GM19452 (cell line): ENCODE data around the gene MEGF6.
"Not testable (repeated sequence)": the region's sequence is repeated elsewhere in the genome, so short reads cannot be mapped to it uniquely, and the experiment has no call there.

Experiments used
- ATAC-seq: cut with Tn5 transposase; IDR thresholded peaks from one replicate; pipeline ENCODE4 v1.9.1; 2021; ENCODE audit not compliant: unreplicated experiment

Gene MEGF6

DNA sequence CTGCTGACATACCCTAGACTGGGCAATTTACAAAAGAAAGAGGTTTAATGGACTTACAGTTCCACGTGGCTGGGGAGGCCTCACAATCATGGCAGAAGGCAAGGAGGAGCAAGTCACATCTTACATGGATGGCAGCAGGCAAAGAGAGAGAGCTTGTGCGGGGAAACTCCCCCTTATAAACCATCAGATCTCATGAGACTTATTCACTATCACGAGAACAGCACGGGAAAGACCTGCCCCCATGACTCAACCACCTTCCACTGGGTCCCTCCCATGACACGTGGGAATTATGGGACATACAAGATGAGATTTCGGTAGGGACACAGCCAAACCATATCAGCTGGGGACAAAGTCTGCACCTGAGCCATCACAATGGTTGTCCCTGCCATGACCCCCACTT, 35.8 kb downstream of the MEGF6 start:
- not testable (repeated sequence) for ATAC-seq

DNA sequence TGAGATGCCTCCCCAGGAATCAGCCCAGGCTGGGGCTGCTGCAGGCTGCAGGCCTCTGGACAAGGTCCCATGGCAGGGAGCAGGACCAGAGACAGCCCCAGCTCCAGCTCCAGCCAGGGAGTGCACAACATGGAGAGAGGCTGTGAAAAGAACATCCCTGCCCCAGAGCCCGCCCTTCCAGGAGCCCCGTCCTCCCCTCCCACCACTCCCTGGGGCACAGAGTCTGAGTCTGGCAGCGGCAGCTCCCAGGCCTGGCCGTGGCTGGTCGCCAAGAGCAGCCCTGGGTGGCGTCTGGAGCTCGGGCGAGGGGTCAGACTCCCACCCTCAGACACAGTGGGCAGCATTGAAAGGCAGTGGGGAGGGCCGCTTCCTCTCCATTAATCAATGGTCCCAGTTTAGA, 37.8 kb downstream of the MEGF6 start:
- ATAC-seq: no peak

DNA sequence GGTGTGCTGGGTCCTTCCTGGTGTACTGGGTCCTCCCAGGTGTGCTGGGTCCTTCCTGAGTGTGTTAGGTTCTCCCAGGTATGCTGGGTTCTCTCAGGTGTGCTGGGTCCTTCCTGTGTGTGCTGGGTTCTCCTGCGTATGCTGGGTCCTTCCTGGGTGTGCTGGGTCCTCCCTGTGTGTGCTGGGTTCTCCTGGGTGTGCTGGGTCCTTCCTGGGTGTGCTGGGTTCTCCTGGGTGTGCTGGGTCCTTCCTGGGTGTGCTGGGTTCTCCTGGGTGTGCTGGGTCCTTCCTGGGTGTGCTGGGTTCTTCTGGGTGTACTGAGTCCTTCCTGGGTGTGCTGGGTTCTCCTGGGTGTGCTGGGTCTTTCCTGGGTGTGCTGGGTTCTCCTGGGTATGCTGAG, 38.7 kb downstream of the MEGF6 start:
- not testable (repeated sequence) for ATAC-seq

DNA sequence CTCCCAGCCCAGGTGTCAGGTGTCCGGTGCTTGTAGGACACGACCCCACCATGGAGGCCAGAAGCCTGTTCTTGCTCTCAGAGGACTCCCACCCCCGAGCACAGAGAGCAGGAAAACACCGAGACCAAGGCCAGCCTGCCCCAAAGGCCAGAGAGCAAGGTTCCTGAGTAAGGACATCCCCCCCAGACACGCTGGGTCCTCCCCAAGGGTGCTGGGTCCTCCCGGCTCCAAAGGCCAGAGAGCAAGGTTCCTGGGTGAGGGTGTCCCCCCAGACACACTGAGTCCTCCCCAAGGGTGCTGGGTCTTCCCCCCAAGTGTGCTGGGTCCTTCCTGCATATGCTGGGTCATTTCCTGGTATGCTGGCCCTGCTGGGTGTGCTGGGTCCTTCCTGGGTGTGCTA, 40.0 kb downstream of the MEGF6 start:
- no peak for ATAC-seq

DNA sequence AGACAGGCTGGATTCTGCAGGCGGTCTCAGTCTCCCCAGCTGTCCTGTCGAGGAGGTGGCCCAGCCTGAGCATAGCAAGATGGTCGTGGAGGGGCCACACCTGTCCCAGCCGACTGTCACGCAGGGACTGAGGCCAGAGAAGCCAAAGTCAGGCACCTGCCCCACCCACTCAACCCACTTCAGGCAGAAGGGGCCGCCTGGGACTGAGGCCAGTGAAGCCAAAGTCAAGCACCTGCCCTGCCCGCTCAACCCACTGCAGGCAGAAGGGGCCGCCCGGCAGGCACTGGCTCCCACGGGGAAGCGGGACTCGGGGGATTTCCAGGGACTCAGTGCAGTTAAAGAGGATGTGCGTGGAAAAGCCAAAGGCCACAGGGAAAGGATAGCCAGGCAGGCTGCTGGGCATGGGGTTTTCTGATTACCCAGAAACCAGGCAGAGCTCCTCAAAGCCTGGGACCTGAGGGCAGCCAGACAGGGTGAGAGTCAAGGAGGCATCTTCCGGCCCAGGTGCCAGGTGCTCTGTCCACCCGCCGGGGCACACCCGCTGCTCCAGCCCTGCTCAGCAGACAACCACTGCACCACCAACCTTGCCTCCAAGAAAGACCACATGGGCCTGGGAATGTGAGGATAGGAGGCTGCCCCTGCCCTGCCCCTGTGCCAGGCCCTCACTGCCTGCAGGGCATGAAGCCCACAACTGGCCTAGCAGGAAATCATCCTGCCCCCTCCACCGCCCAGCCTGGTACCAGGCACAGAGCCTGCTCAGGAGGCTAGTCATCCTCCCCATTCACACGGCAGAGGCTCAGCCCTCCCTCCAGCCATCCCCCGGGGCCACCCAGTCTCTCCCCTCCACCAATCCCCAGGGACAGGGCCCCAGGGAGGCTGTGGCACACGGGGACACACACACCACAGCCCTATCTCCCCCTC, 41.0 kb downstream of the MEGF6 start:
- ATAC-seq: no peak

DNA sequence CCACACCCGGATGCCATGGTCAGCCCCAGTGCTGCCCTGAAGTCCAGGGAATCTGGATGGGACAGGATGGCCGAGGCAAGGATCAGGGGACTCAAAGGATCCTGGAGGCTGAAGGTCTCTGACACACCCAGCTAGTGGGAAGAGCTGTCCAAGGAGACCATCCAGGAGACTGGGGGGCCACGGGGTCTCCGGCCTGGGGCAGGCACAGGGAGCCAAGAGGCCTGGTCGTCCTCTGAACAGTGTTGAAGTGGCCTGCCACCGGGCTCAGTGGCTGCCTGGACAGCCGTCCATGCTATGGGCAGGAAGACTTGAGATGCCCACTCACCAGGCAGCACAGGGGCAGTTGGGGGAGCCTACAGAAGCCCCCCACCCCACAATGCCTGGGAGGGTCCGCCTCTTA, 41.9 kb downstream of the MEGF6 start:
- ATAC-seq: no peak

DNA sequence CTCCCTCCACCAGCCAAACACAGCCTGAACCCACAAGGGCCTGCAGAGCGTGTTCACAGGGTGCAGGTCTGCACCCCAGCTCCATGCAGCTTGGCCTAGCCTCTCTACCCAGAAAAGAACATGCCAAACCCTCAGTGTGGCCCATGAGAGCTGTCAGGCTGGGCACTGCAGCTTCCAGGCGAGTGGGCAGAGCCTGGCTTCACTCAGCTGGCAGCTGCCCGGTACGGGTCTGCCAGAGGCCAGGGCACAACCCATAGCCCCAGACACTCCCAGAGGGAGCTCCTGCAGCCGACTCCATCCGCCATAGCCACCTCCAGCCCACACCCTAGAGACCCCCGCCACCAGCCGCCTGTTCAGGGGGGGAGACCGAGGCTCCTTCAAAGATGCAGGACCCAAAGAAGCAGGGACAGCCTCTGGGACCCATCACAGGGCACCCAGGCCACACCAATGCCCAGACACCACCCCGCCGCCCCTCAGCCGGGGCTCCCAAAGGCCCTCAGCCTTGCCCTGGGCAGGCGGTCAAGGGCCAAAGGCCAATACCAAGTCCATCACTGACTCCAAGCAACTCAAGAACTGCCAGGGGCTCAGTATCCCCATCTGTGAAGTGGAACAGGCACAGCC, 42.4 kb downstream of the MEGF6 start:
- no peak for ATAC-seq

DNA sequence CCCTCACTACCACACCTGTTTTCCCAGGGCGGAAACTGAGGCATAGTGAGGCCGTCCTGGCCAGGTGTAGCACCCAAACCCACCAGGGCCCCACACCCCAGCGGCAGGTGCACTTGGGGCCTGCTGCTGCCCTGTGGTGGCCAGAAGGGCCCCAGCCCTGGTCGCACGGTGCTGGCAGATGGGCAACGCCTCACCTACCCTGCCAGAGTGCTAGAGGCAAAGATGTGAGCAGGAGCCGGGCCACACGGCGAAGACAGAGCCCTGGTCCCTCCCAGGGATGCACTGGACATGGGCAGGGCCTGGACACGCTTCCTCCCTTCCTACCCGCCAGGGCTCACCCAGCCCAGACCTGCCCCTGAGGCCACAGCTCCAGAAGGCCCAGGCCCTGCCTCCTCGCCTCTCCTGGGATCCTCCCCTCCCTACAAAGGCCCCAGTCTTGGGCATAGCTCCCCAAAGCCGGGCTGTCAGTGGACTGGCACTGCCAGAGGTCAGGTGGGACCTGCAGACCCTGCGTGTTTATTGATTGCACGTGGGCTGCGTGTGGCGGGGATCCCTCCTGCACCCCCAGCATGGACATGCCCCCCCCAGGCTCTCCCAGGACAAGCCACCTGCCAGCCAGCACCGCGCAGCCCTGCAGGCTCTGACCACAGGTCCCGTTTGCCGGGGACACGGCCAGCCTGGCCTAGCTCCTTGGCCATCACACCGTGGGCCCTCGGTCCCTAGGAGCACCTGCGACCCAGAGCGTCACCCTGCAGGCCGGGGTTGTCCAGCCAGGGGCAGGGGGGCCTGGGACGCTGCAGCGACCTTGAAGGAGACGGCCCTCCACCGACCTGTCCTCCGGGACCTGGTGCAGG, 44.1 kb downstream of the MEGF6 start:
- no peak for ATAC-seq

DNA sequence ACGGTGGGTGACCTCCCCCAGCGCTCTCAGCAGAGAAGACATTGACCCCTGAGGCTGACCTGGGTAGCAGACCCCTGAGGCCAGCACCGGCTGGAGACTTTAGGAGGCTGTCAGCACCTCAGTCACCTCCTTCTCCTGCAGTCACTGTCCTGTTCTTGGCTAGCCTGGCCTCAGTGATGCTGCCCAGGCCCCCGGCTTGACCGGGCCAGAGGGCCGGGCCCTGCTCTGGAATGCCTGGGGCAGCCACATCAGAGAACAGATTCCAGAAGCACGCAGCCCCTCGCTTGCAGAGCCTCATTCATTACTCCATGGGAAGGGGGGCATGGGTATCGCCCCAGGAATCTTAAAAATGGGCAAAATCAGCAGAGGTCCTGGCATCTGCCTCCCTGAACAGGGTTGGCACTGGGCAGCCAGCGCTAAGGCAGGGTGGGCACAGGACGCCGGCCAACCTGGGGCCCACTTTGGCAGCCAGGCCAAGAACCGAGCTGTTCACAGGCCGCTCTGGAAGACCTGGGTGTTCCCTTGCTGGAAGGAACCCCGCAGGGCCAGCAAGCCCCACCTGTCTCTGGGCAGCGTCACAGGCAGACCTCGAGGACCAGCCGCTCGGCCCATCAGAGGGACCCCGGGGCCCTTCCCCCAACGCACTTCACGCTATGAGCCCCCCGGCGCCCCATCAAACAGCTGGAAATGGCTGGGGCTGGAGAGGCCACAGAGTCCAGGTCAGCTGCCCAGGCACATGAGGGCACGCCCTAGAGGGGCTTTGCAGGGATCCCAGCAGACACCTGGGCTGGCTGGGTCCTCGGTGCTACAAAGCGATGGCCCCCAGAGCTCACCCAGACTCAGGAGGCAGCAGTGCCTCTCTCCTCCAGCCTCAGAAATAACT, 45.1 kb downstream of the MEGF6 start:
- ATAC-seq: no peak

DNA sequence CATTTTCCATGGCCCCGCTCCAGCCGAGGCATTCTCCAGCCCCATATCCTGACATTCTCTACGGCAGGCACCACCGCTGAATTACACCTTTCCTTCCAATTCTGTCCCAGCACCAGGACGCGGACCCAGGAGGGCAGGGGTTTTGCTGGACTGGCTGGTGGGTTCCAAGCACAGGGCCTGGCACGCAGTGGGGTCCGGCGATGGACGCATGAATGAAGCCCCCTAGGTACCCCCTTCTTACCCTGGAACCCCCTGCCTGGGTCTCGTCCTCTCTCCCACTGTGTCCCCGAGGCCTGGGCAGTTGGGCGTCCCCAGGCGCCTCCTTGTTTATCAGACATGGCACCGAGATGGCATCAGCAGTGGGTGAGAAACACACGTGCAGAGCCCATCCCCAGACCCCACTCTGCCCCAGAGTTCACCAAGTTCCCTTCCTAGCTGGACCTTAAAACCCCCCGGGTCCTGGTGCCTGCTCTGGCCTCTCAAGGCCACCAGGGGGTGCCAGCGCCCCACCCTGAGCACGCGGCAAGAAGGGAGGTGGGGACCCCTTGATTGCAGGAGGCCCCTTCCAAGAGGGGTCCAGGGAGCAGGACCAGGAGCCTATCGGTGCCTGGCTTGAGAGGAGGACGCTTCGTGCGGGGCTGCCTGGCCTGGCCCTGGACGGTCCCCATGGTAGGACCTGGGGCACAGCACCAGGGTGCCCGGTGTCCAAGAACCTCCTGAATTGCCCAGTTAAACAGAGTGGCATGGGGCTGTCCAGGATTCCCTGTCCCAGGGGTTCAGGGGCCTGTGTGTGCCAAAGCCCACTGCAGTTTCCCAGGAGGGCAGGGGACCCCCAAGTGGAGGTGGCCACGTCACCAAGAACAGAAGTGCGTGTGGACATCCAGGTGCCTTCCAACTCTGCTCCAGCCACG, 46.1 kb downstream of the MEGF6 start:
- ATAC-seq: no peak

DNA sequence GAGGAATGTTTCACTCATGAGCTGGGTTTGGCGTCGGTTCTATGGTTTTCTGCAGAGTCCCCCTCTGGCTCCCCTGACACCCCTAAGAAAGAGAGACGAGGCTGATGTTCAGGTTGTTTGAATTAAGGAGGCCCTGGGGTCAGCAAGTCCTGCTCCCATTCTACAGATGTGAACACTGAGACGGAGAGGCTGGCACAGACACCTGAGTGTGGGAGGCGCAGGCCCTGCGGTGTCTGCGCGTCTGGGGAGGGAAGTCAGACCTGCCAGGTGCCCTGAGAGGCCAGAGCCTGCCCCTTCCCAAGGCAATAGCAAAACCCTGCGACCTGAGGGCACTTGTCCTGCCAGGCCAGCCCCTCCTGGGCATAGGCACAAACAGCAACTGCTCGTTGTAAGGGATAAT, 47.7 kb downstream of the MEGF6 start:
- ATAC-seq: no peak

DNA sequence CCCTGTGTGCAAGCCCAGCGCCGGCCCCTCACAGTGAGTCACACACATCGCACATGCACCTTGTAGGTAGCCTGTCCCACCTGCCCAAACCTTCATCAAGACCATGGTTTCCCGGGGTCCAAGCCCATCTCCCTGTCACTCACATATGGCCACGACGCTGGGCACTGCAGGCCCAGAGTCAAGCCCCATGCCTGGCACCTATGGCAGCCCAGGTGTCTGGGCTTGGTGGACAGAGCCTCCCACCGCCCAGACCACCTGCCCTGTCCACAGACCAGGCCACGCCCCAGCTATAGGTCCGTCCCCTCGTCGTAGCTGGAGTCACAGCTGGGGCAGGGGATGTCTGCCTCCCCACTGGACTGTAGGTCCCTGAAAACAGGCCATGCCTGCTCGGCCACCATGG, 48.2 kb downstream of the MEGF6 start:
- no peak for ATAC-seq

DNA sequence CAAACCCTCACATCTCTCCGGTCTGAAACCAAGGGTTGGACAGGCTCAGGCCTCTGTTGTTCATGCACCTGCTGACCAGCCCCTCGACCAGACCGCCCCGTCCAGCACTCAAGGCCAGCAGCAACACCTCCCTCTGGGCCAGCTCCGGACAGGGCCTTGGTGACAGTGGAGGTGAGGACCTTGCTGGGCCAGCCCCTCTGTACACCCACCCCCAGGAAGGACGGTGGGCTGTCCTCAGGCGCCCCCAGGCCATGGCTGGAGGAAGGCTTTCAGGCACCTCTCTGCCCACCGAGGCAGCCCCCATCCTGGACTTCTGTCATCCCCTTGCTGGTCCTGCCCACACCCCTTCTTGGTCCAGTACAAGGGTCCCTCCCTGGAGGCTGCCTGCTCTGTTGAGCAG, 48.6 kb downstream of the MEGF6 start:
- ATAC-seq: no peak

DNA sequence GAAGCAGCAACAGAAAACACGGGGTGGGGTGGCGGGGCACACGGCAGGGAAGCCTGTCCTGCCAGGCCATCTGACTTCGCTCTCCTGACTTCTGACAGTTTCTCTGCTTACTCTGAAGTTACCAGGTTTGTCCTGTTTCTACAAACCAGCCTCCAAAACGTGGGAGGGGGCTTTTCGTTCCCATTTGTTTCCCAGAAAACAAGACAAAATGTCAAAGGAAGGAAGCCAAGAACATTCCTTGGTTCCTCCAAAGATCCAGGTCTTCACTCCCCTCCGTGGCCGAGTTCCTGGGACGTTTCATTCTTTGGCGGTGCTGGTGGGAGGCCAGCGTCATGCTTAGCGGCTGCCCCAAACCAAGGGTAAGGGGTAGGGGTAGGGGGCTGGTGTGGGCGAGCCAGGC, 49.6 kb downstream of the MEGF6 start:
- ATAC-seq: no peak

DNA sequence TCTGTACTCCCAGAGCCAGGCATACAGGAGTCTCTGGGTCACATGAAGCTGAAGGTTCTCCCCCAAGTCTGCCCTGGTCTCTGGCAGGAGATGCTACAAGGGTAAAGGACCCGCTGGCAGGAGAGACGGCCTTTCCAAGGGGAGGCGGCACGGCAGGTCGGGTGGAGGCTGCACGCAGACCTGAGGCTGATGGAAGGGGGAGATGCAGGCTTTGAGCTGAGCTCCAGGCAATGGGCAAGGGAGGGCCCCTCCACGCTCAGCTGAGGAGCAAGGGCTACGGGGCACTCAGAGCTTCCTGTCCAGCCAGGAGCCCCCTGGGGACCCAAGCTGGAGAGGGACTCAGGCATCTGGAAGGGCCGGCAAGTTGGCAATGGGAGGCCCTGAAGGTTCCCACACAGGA, 50.3 kb downstream of the MEGF6 start:
- no peak for ATAC-seq

DNA sequence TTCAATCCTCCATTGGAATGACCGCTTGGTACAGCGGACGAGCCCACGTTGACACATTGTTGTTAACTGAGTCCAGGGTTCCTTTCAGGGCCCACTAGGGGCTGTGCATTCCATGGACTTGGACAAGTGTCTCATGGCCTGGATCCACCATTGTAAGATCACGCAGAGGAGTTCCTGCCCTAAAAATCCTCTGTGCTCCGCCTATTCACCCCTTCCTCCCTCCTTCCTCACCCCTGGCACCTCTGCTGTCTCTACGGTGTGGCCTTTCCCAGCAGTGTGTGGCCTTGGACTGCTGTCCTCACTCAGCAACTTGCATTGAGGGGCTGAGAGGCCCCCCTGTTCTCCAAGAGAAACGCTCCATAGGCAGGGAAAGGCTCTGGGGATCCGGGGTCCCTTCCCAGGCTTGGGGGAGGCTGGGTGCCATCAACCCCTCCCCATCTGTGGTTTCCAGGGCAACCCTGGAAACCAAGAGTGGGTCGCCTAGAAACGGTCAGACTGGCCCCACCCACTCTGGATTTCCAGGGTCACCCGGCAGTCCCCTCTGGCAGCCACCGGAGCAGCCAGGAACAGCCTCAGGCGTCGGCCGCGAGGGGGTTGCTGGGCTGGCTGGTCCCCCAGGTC, 50.9 kb downstream of the MEGF6 start:
- ATAC-seq: no peak

DNA sequence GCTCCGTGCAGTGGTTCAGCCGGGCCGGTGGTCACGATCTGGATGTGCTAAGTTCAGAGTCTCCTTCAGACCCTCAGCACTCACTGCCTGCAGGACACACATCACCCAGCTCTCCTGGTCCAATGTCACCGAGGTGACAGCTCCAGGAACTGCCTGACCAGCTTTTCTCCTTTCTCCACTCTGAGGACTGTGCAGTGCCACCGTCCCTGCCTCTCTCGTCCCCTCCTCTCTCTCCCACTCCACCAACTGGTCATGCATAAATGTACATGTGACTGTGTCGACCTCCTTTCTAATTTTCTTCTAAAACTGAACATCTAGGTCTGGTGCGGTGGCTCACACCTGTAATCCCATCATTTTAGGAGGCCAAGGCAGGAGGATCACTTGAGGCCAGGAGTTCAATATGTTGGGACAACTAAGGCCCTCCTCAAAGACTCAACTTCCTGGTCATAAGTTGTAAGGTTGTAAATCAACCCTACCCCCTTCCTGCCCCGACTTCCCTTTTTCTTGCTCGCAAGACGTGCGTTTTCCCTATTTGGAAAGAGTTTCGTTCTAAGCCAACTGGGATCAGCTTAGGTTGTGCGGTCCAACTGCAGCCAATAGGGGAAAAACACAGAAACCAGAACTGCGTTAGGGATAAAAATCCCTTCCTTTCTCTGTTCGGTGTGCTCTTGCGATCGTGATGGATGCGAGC, 53.1 kb downstream of the MEGF6 start:
- ATAC-seq: no peak

DNA sequence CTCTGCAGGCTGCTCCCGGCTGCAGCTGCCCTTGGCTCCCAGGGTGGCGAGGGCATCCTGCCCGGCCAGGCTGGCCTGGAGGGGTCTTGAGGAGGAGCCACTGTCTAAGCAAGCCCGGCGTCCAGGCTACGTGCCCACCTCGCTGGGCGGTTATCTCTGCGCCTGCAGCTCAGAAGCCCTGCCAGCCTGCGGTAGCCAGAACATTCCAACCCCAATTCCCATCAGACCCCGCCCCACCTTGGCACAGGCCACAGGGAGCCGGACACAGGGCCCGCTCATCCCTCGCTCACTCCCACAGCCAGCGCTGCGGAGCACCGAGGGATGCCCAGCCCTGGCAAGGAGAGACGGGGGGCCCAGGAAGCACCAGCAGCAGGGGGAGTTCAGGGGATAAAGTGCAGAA, 53.9 kb downstream of the MEGF6 start:
- ATAC-seq: no peak

DNA sequence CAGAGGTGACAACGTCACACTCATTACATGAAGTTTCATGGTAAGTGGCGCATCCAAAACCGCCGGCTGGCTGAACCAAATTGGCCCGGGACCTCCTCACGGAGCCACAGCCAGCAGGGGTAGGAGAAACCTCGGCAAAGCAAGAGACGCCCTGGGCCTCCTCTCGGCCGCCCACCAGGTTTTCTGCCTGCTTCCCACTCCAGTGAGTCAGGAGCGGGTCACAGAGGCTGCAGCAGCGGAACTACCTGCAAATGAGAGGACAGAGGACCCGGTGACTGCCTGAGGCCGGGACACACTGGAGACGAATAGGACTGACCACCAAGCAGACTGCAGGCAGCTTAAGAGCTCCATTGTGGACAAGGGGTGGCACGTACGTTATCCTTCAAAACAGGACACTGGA, 55.0 kb downstream of the MEGF6 start:
- ATAC-seq: no peak
